NCI-H2227 (cell line): ENCODE results near the gene PCID2.

Experiments
- DNase-seq: peaks from one replicate; lab custom pipeline; 2025; ENCODE audit not compliant: unreplicated experiment; lab: John Stamatoyannopoulos, UW

Gene PCID2

GRCh38 chr13:113129921-113130750, 78.3 kb downstream of the PCID2 start:
- no peak for DNase-seq

- DNase-seq = no peak
Measured at GRCh38 chr13:113129480-113129879, 79.0 kb downstream of the PCID2 start.
